Measurements from ENCODE around the gene SSX4B.
"Not testable (repeated sequence)": the region's sequence is repeated elsewhere in the genome, so short reads cannot be mapped to it uniquely, and the experiment has no call there.

- TF ChIP-seq CTCF (conservative IDR thresholded peaks at IDR 0.05 in 1 of 2, IDR thresholded peaks at IDR 0.05 in 1 of 2; ENCODE audit: low read depth in 1 of 2, low read length in 2 of 2); EZH2 (IDR thresholded peaks at IDR 0.05; ENCODE audit: low read length, missing control alignments): not testable (repeated sequence)
Observed at GRCh38 chrX:48356315-48357094, 55.3 kb downstream of the SSX4B start, which contains the start of gene SSX3.

Measured in fibroblast of lung (primary cell).